H1 (cell line): ENCODE measurements around the gene TTC33. TPM values are rescaled to one million over a fixed set of nuclear protein-coding genes. Genes with fewer than 3 reads are reported as not detected.

ENCODE experiments used
- CTCF ChIA-PET: fragments of 300-600 bp; sonication (Branson Sonifier 250); formaldehyde crosslinking; loops from one replicate; lab custom pipeline; 2021; ENCODE audit not compliant: partially characterized antibody; lab: Charles Lee
- POLR2A ChIA-PET: fragments of 300-600 bp; sonication (Branson Sonifier 250); formaldehyde crosslinking; loops from one replicate; lab custom pipeline; 2021; ENCODE audit warnings: inconsistent platforms; ENCODE audit not compliant: partially characterized antibody; lab: Charles Lee
- DNase-seq, 2 experiments: peaks; one replicate each; pipeline versions ENCODE4 v3.0.0 to v3.0.0-alpha.2; 2010 to 2022; ENCODE audit warnings: low spot score in 2 of 2, low read depth in 1 of 2, mixed read lengths in 1 of 2
- FAIRE-seq: peaks from 2 replicates; lab custom pipeline; 2011; peaks lifted over from hg19 to GRCh38; lab: Jason Lieb, UNC
- H2AFZ ChIP-seq: 2 replicates; pipeline ENCODE4 v1.8.1; 2012; ENCODE audit warnings: low read length, inconsistent platforms
- H2AK5ac ChIP-seq: 2 replicates; pipeline ENCODE4 v1.6.1; 2013; ENCODE audit warnings: low read depth, low read length
- H2BK120ac ChIP-seq: replicated peaks from 2 replicates; pipeline ENCODE3; 2013; ENCODE audit warnings: low read depth, low read length, inconsistent platforms
- H2BK12ac ChIP-seq: 2 replicates; pipeline ENCODE4 v1.6.1; 2013; ENCODE audit warnings: low read depth, low read length
- H2BK15ac ChIP-seq: 2 replicates; pipeline ENCODE4 v1.6.1; 2013; ENCODE audit warnings: low read length
- H2BK20ac ChIP-seq: 2 replicates; pipeline ENCODE4 v1.6.1; 2013; ENCODE audit warnings: low read length
- H2BK5ac ChIP-seq: 2 replicates; pipeline ENCODE4 v1.6.1; 2013; ENCODE audit warnings: low read depth, low read length
- H3K14ac ChIP-seq: 2 replicates; pipeline ENCODE4 v1.6.1; 2013; ENCODE audit warnings: inconsistent platforms; ENCODE audit not compliant: insufficient read length
- H3K18ac ChIP-seq: 2 replicates; pipeline ENCODE4 v1.6.1; 2013; ENCODE audit warnings: low read length; ENCODE audit errors: extremely low read depth
- H3K23ac ChIP-seq: 2 replicates; pipeline ENCODE4 v1.6.1; 2013; ENCODE audit warnings: inconsistent platforms; ENCODE audit not compliant: insufficient read length
- H3K23me2 ChIP-seq: 2 replicates; pipeline ENCODE4 v1.6.1; 2013; ENCODE audit warnings: low read depth, low read length
- H3K27ac ChIP-seq: 2 replicates; pipeline ENCODE4 v1.6.1; 2011; ENCODE audit warnings: low read depth, low read length, inconsistent platforms
- H3K27me3 ChIP-seq, 4 experiments: replicated peaks in 1 of 4; 1 replicate in 1 of 4; 2 replicates in 3 of 4; pipeline versions ENCODE4 v1.6.1 to v1.8.1; 2011 to 2013; ENCODE audit warnings: low read length in 3 of 4, mild to moderate bottlenecking in 3 of 4, inconsistent platforms in 2 of 4, mixed read lengths in 2 of 4, moderate library complexity in 1 of 4; ENCODE audit not compliant: control insufficient read depth in 3 of 4, insufficient read depth in 3 of 4; ENCODE audit errors: extremely low read depth in 1 of 4
- H3K36me3 ChIP-seq, 4 experiments: 2 replicates each; pipeline versions ENCODE4 v1.6.1 to v1.8.1; 2011 to 2013; ENCODE audit warnings: mild to moderate bottlenecking in 4 of 4, low read length in 3 of 4, moderate library complexity in 2 of 4, control low read depth in 1 of 4, inconsistent platforms in 1 of 4; ENCODE audit not compliant: insufficient read depth in 4 of 4, control insufficient read depth in 2 of 4
- H3K4ac ChIP-seq: replicated peaks from 2 replicates; pipeline ENCODE3; 2013; ENCODE audit warnings: low read length, low read depth, mixed read lengths, inconsistent platforms; ENCODE audit not compliant: insufficient read length
- H3K4me1 ChIP-seq, 4 experiments: replicated peaks in 1 of 4; 1 replicate in 1 of 4; 2 replicates in 3 of 4; pipeline versions ENCODE4 v1.6.1 to v1.8.1; 2011 to 2013; ENCODE audit warnings: low read length in 3 of 4, inconsistent platforms in 2 of 4, mixed read lengths in 1 of 4; ENCODE audit not compliant: insufficient read depth in 4 of 4, control insufficient read depth in 3 of 4
- H3K4me2 ChIP-seq, 2 experiments: 2 replicates each; pipeline versions ENCODE4 v1.6.1 to v1.8.1; 2011 to 2013; ENCODE audit warnings: low read depth in 2 of 2, low read length in 2 of 2, control low read depth in 1 of 2, inconsistent platforms in 1 of 2, mild to moderate bottlenecking in 1 of 2; ENCODE audit not compliant: insufficient read depth in 1 of 2
- H3K4me3 ChIP-seq, 4 experiments: fragments of 200-600, 300-600 bp in 1 of 4; sonication (generic), shearing (Covaris generic), sonication (Bioruptor Twin) in 1 of 4; 2 replicates each; pipeline versions ENCODE4 v1.5.1 to v1.8.1; 2011 to 2016; ENCODE audit warnings: low read length in 4 of 4, low read depth in 3 of 4, control low read depth in 2 of 4, inconsistent platforms in 2 of 4, mild to moderate bottlenecking in 2 of 4, mixed read lengths in 1 of 4, moderate library complexity in 1 of 4; ENCODE audit not compliant: insufficient read depth in 2 of 4; ENCODE audit errors: extremely low read depth in 1 of 4
- H3K56ac ChIP-seq: replicated peaks from 2 replicates; pipeline ENCODE3; 2013; ENCODE audit warnings: low read depth, mild to moderate bottlenecking, mixed read lengths, low read length, inconsistent platforms; ENCODE audit not compliant: insufficient read length
- H3K79me1 ChIP-seq: 2 replicates; pipeline ENCODE4 v1.6.1; 2013; ENCODE audit warnings: low read depth, low read length, control low read depth
- H3K79me2 ChIP-seq, 2 experiments: 2 replicates each; pipeline versions ENCODE4 v1.6.1 to v1.8.1; 2012 to 2013; ENCODE audit warnings: low read length in 2 of 2, mild to moderate bottlenecking in 2 of 2, inconsistent platforms in 1 of 2; ENCODE audit not compliant: insufficient read depth in 2 of 2, control insufficient read depth in 1 of 2
- H3K9ac ChIP-seq, 4 experiments: replicated peaks in 1 of 4; 1 replicate in 1 of 4; 2 replicates in 3 of 4; pipeline versions ENCODE4 v1.6.1 to v1.8.1; 2011 to 2013; ENCODE audit warnings: low read depth in 3 of 4, low read length in 3 of 4, control low read depth in 2 of 4, mild to moderate bottlenecking in 2 of 4, moderate library complexity in 2 of 4, inconsistent platforms in 1 of 4; ENCODE audit errors: extremely low read depth in 1 of 4
- H3K9me3 ChIP-seq, 2 experiments: 2 replicates each; pipeline versions ENCODE4 v1.6.1 to v1.8.1; 2012 to 2013; ENCODE audit warnings: mild to moderate bottlenecking in 2 of 2, moderate library complexity in 2 of 2, control low read depth in 1 of 2, inconsistent platforms in 1 of 2, low read depth in 1 of 2, low read length in 1 of 2, mixed read lengths in 1 of 2; ENCODE audit not compliant: insufficient read depth in 2 of 2
- H4K20me1 ChIP-seq, 2 experiments: replicated peaks in 1 of 2; 2 replicates each; pipeline versions ENCODE3 to v1.8.1; 2011 to 2013; ENCODE audit warnings: inconsistent platforms in 2 of 2, low read length in 2 of 2, mild to moderate bottlenecking in 1 of 2; ENCODE audit not compliant: insufficient read depth in 2 of 2, control insufficient read depth in 1 of 2
- H4K5ac ChIP-seq: 2 replicates; pipeline ENCODE4 v1.6.1; 2013; ENCODE audit warnings: low read length, low read depth, mixed read lengths, inconsistent platforms; ENCODE audit not compliant: insufficient read length
- H4K8ac ChIP-seq: 2 replicates; pipeline ENCODE4 v1.8.0; 2013; ENCODE audit warnings: mild to moderate bottlenecking, moderate library complexity, low read length, inconsistent platforms; ENCODE audit not compliant: insufficient read depth; ENCODE audit errors: extremely low read depth
- H4K91ac ChIP-seq: replicated peaks from 2 replicates; pipeline ENCODE3; 2013; ENCODE audit warnings: low read length, mixed read lengths, inconsistent platforms; ENCODE audit not compliant: insufficient read length
- BCL11A ChIP-seq, 2 experiments: IDR thresholded peaks; one replicate each; pipeline ENCODE4 v1.6.1; 2011; ENCODE audit warnings: low read depth in 2 of 2, low read length in 2 of 2, mild to moderate bottlenecking in 2 of 2
- CHD1 ChIP-seq: IDR thresholded peaks from 2 replicates; pipeline ENCODE4 v1.6.1; 2012; ENCODE audit warnings: low read depth, low read length, improper control_type of control experiment
- CREB1 ChIP-seq: IDR thresholded peaks from 2 replicates; pipeline ENCODE4 v1.6.1; 2012; ENCODE audit warnings: inconsistent platforms
- EGR1 ChIP-seq: IDR thresholded peaks from 2 replicates; pipeline ENCODE4 v1.6.1; 2011; ENCODE audit warnings: low read depth, low read length, borderline replicate concordance
- GABPA ChIP-seq: IDR thresholded peaks from 2 replicates; pipeline ENCODE4 v1.6.1; 2011; ENCODE audit warnings: mild to moderate bottlenecking, low read length, moderate library complexity, borderline replicate concordance; ENCODE audit not compliant: insufficient read depth
- GTF2F1 ChIP-seq: IDR thresholded peaks from 2 replicates; pipeline ENCODE4 v1.6.1; 2012; ENCODE audit warnings: low read depth, low read length, improper control_type of control experiment, borderline replicate concordance
- KDM5A ChIP-seq: fragments of 200-600 bp; IDR thresholded peaks from 2 replicates; pipeline ENCODE4 v1.7.1; 2012; ENCODE audit warnings: mild to moderate bottlenecking, low read length, inconsistent platforms, mixed read lengths
- SIN3A ChIP-seq, 2 experiments: IDR thresholded peaks in 1 of 2; conservative IDR thresholded peaks in 1 of 2; 2 replicates each; pipeline ENCODE4 v1.6.1; 2011 to 2012; ENCODE audit warnings: low read length in 2 of 2, improper control_type of control experiment in 1 of 2, low read depth in 1 of 2, mild to moderate bottlenecking in 1 of 2
- SIRT6 ChIP-seq: IDR thresholded peaks from one replicate; pipeline ENCODE4 v1.7.1; 2012; ENCODE audit warnings: low read length, inconsistent platforms
- SP1 ChIP-seq: IDR thresholded peaks from 2 replicates; pipeline ENCODE4 v1.6.1; 2011; ENCODE audit warnings: low read depth, low read length
- SP2 ChIP-seq: IDR thresholded peaks from 2 replicates; pipeline ENCODE4 v1.6.1; 2012; ENCODE audit warnings: mild to moderate bottlenecking, low read length, inconsistent platforms
- TAF7 ChIP-seq: optimal IDR thresholded peaks from 2 replicates; pipeline ENCODE3; 2011; ENCODE audit warnings: low read depth, mild to moderate bottlenecking, inconsistent platforms, low read length, moderate library complexity, borderline replicate concordance
- TCF12 ChIP-seq: IDR thresholded peaks from 2 replicates; pipeline ENCODE4 v1.6.1; 2011; ENCODE audit warnings: low read depth, mild to moderate bottlenecking, low read length
- WGBS, 2 experiments: shearing (Covaris generic) in 1 of 2; methylation state at CpG; one replicate each; pipeline versions ENCODE4 v1.1.6 to v1.1.7; 2013 to 2015; ENCODE audit warnings: low lambda C conversion rate in 2 of 2, mixed read lengths in 2 of 2, inconsistent platforms in 1 of 2, low coverage in 1 of 2, missing lambda C conversion rate in 1 of 2; ENCODE audit not compliant: insufficient replicate concordance in 2 of 2, insufficient coverage in 1 of 2, insufficient read length in 1 of 2; ENCODE audit errors: extremely low coverage in 1 of 2, missing lambda C conversion rate in 1 of 2; 5-methylcytosine and 5-hydroxymethylcytosine counted together
- polyA plus RNA-seq, 7 experiments: library from polyadenylated mRNA; depleted of rRNA in 3 of 7; stranded (reverse) in 5 of 7; unstranded in 2 of 7; fragments of >200 nt in 5 of 7; fragments of 200-250 nt in 2 of 7; gene quantifications; 1 replicate in 5 of 7; 2 replicates in 1 of 7; 4 replicates in 1 of 7; pipeline versions ENCODE4 v1.2.1 to v1.2.3, GENCODE V29; 2011 to 2013; ENCODE audit warnings: missing spikeins in 2 of 7, mixed read lengths in 2 of 7
- total RNA-seq: library from RNA; stranded (reverse); fragmentation: NEBNext Ultra II Directional; extraction: Animal tissue kit (Norgen Biotek cat#: 25700); gene quantifications from 2 replicates; pipeline ENCODE4 v1.2.1, GENCODE V29; 2021
- TF ChIP-seq, protein P1 (sequence below): IDR thresholded peaks from 2 replicates; pipeline ENCODE4 v1.6.1; 2012; ENCODE audit warnings: inconsistent platforms
- TF ChIP-seq, protein P2 (sequence below): IDR thresholded peaks from 2 replicates; pipeline ENCODE4 v1.6.1; 2011; ENCODE audit warnings: low read depth, mild to moderate bottlenecking, low read length; ENCODE audit not compliant: insufficient read depth

Gene TTC33
- total and polyA plus RNA-seq, 2 of the 8 experiments (the other 6 are each of a cell fraction or from before 2014, with no cell fraction given), result 1.2 to 12.6 TPM

DNA sequence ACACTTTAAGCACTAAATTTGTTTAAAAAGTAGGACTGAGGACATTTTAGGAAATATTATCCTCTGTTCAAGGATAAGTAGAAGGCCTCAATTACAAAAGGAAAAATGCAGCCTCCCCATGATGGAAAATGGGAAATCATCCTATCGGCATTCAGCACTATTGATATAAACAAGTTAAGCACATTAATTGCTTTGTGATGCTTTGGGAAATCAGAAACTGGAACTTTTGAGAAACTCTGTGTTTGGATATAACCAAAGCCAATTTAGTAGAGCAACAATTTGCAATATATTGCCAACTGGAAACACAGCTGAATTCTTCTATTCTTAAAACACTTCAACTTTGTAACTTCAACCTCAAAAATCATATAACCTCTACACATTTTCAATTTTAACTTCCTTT lies 141.3 kb downstream of the TTC33 start:
- Histone ChIP-seq H2BK12ac (no peak overlapping the region), H3K27ac (no peak overlapping the region), H3K36me3 (no peaks in the 10 kb centered on the region), H3K18ac (no peak overlapping the region), H4K8ac (no peak overlapping the region), H3K79me1 (no peaks in the 10 kb centered on the region), H2BK5ac (no peak overlapping the region), H2BK15ac (no peak overlapping the region), H3K56ac (no peak overlapping the region), H2BK20ac (no peak overlapping the region), H4K91ac (no peak overlapping the region), H3K23me2 (no peaks in the 10 kb centered on the region), H3K9ac (no peak overlapping the region), H3K4ac (no peak overlapping the region), H3K79me2 (no peaks in the 10 kb centered on the region), H2AFZ (no peak overlapping the region), H4K5ac (no peak overlapping the region), H2BK120ac (no peak overlapping the region), H3K23ac (no peak overlapping the region), H2AK5ac (no peak overlapping the region), H4K20me1 (no peaks in the 10 kb centered on the region), H3K4me3 (no peak overlapping the region), H3K4me2 (no peak overlapping the region), H3K27me3 (no peaks in the 10 kb centered on the region), H3K9me3 (no peaks in the 10 kb centered on the region), H3K14ac (no peak overlapping the region), H3K4me1 (no peaks in the 10 kb centered on the region)
- no peak for FAIRE-seq
- no peak for DNase-seq
- POLR2A ChIA-PET, result no interaction called here
- whole genome bisulfite sequencing, 2 experiments, result 100% methylated on average over 1 of the region's 1 CpG; no CpG with 5 or more reads in 1 of the 2 experiments
- CTCF ChIA-PET, result interaction anchor here (0.6 to 1.7 kb wide), 3 partner anchors 38 to 209 kb away, joined by 3 read pairs; no protein-coding TSS in a partner anchor
- TF ChIP-seq BCL11A (IDR thresholded peaks at IDR 0.05; ENCODE audit: low read depth in 2 of 2, low read length in 2 of 2) (no peak), SP2 (no peak), SP1 (no peak), KDM5A (no peak), TCF12 (no peak), TAF7 (no peak), SIRT6 (no peak), EGR1 (no peak), GTF2F1 (no peak), CHD1 (no peak), SIN3A (conservative IDR thresholded peaks at IDR 0.05 in 1 of 2, IDR thresholded peaks at IDR 0.05 in 1 of 2; ENCODE audit: low read depth in 1 of 2, low read length in 2 of 2) (no peak), CREB1 (no peak), GABPA (no peak)
- TF ChIP-seq, protein P1, sequence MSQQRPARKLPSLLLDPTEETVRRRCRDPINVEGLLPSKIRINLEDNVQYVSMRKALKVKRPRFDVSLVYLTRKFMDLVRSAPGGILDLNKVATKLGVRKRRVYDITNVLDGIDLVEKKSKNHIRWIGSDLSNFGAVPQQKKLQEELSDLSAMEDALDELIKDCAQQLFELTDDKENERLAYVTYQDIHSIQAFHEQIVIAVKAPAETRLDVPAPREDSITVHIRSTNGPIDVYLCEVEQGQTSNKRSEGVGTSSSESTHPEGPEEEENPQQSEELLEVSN, result no peak
- TF ChIP-seq, protein P2, sequence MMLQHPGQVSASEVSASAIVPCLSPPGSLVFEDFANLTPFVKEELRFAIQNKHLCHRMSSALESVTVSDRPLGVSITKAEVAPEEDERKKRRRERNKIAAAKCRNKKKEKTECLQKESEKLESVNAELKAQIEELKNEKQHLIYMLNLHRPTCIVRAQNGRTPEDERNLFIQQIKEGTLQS, result no peak
